HFFc6 (cell line): ENCODE data around the gene THEMIS2. TPM values are rescaled to one million over a fixed set of nuclear protein-coding genes. Genes with fewer than 3 reads are reported as not detected.

Experiments used
- DNase-seq: peaks from one replicate; pipeline ENCODE4 v3.0.0-alpha.2; 2018
- H3K27ac Mint-ChIP-seq: 2 replicates; pipeline ENCODE4 v1.8.0; 2020; ENCODE audit warnings: mild to moderate bottlenecking, mixed read lengths
- H3K27me3 Mint-ChIP-seq: 2 replicates; pipeline ENCODE4 v1.8.0; 2021; ENCODE audit warnings: mild to moderate bottlenecking, moderate library complexity, mixed read lengths; ENCODE audit not compliant: insufficient read depth
- H3K36me3 Mint-ChIP-seq: 2 replicates; pipeline ENCODE4 v1.8.0; 2021; ENCODE audit warnings: low read depth, mixed read lengths
- H3K4me1 Mint-ChIP-seq: 2 replicates; pipeline ENCODE4 v1.8.0; 2020; ENCODE audit warnings: low read depth, mixed read lengths
- H3K4me3 Mint-ChIP-seq: 2 replicates; pipeline ENCODE4 v1.8.0; 2020; ENCODE audit warnings: mild to moderate bottlenecking, moderate library complexity, mixed read lengths
- H3K9me3 Mint-ChIP-seq: 2 replicates; pipeline ENCODE4 v1.8.0; 2020; ENCODE audit warnings: mild to moderate bottlenecking, mixed read lengths
- CTCF ChIP-seq: fragments of 200-600 bp; sonication (generic); IDR thresholded peaks from 2 replicates; pipeline ENCODE4 v1.5.0; 2021; ENCODE audit warnings: antibody characterized with exemption, mild to moderate bottlenecking
- total RNA-seq, 6 experiments: library from RNA; stranded (reverse); fragmentation: NEBNext Ultra II Directional; extraction: Animal tissue kit (Norgen Biotek cat#: 25700); gene quantifications; 2 replicates in 1 of 6; 3 replicates in 5 of 6; pipeline ENCODE4 v1.2.3, GENCODE V29; 2021

The THEMIS2 gene
- total RNA-seq, 6 experiments from 2014 or later, result 1.3 to 5.6 (median 3.7) TPM

GRCh38 chr1:27878787-27879335 lies 6.5 kb downstream of the THEMIS2 start:
- Mint-ChIP-seq H3K27me3 (peaks cover 2% of the 10 kb centered on the region; the same call in 1 of the 2 replicates), H3K4me1 (peaks cover 11% of the 10 kb centered on the region), H3K9me3 (no peaks in the 10 kb centered on the region), H3K27ac (no peak overlapping the region), H3K4me3 (no peak overlapping the region), H3K36me3 (no peaks in the 10 kb centered on the region)
- TF ChIP-seq CTCF, result no peak
- DNase-seq, result no peak

GRCh38 chr1:27879374-27880082 lies 7.2 kb downstream of the THEMIS2 start:
- no peak overlapping the region for H3K27ac Mint-ChIP-seq
- TF ChIP-seq CTCF, result no peak
- no peaks in the 10 kb centered on the region for H3K36me3 Mint-ChIP-seq
- H3K4me3 Mint-ChIP-seq, result no peak overlapping the region
- peaks cover 11% of the 10 kb centered on the region for H3K4me1 Mint-ChIP-seq
- no peaks in the 10 kb centered on the region for H3K9me3 Mint-ChIP-seq
- no peak for DNase-seq
- peaks cover 2% of the 10 kb centered on the region; the same call in 1 of the 2 replicates for H3K27me3 Mint-ChIP-seq

- no peak for DNase-seq
- no peaks in the 10 kb centered on the region for H3K27me3 Mint-ChIP-seq
- TF ChIP-seq CTCF, result no peak
- no peak overlapping the region for H3K27ac Mint-ChIP-seq
- no peaks in the 10 kb centered on the region for H3K4me1 Mint-ChIP-seq
- no peak overlapping the region for H3K4me3 Mint-ChIP-seq
- H3K9me3 Mint-ChIP-seq, result no peaks in the 10 kb centered on the region
- H3K36me3 Mint-ChIP-seq, result no peaks in the 10 kb centered on the region
These were observed 10.2 kb downstream of the THEMIS2 start for GRCh38 chr1:27882543-27882903.

GRCh38 chr1:27883536-27883935 lies 11.2 kb downstream of the THEMIS2 start:
- Mint-ChIP-seq H3K27me3 (no peaks in the 10 kb centered on the region), H3K9me3 (no peaks in the 10 kb centered on the region), H3K4me1 (no peaks in the 10 kb centered on the region), H3K36me3 (no peaks in the 10 kb centered on the region), H3K4me3 (no peak overlapping the region), H3K27ac (no peak overlapping the region)
- TF ChIP-seq CTCF, result no peak
- no peak for DNase-seq

GRCh38 chr1:27884006-27884954 lies 11.9 kb downstream of the THEMIS2 start:
- H3K27me3 Mint-ChIP-seq, result no peaks in the 10 kb centered on the region
- no peaks in the 10 kb centered on the region for H3K4me1 Mint-ChIP-seq
- H3K4me3 Mint-ChIP-seq, result no peak overlapping the region
- TF ChIP-seq CTCF, result no peak
- no peak overlapping the region for H3K27ac Mint-ChIP-seq
- no peaks in the 10 kb centered on the region for H3K36me3 Mint-ChIP-seq
- no peak for DNase-seq
- no peaks in the 10 kb centered on the region for H3K9me3 Mint-ChIP-seq
